Kidney tubule cell (primary cell): Measurements from ENCODE around the gene GAS7.

Experiments used
- DNase-seq: peaks from one replicate; pipeline ENCODE4 v3.0.0-alpha.2; 2018; ENCODE audit warnings: low spot score

GAS7 gene

GRCh38 chr17:10171581-10171981 lies 26.8 kb downstream of the GAS7 start:
- no peak for DNase-seq

GRCh38 chr17:10171122-10171571 lies 27.3 kb downstream of the GAS7 start:
- DNase-seq: no peak

- DNase-seq: no peak
Measured at GRCh38 chr17:10170233-10170632, 28.2 kb downstream of the GAS7 start.

GRCh38 chr17:10169290-10169689 lies 29.1 kb downstream of the GAS7 start:
- DNase-seq: no peak

- DNase-seq: no peak
Measured at GRCh38 chr17:10166176-10166935, 32.0 kb downstream of the GAS7 start.

- no peak for DNase-seq
Measured at GRCh38 chr17:10162096-10162495, 36.3 kb downstream of the GAS7 start.

- DNase-seq: no peak
Measured at GRCh38 chr17:10161386-10161785, 37.0 kb downstream of the GAS7 start.

GRCh38 chr17:10156948-10157607 lies 41.3 kb downstream of the GAS7 start:
- DNase-seq: no peak

GRCh38 chr17:10156599-10156947 lies 41.8 kb downstream of the GAS7 start:
- no peak for DNase-seq

- DNase-seq: no peak
Measured at GRCh38 chr17:10156077-10156435, 42.4 kb downstream of the GAS7 start.

GRCh38 chr17:10155371-10156076 lies 42.9 kb downstream of the GAS7 start:
- DNase-seq: no peak

- DNase-seq: peak; percentile 38
Measured at GRCh38 chr17:10151667-10152496, 46.5 kb downstream of the GAS7 start.

GRCh38 chr17:10149573-10150399 lies 48.6 kb downstream of the GAS7 start:
- DNase-seq: peak; percentile 49

GRCh38 chr17:10147761-10148415 lies 50.5 kb downstream of the GAS7 start:
- DNase-seq: no peak

GRCh38 chr17:10147040-10147439 lies 51.4 kb downstream of the GAS7 start:
- DNase-seq: no peak

- DNase-seq: peak; percentile 25
Measured at GRCh38 chr17:10144982-10145381, 53.4 kb downstream of the GAS7 start.

GRCh38 chr17:10144456-10144855 lies 54.0 kb downstream of the GAS7 start:
- DNase-seq: no peak

- no peak for DNase-seq
Measured at GRCh38 chr17:10141436-10141835, 57.0 kb downstream of the GAS7 start.

GRCh38 chr17:10139577-10139976 lies 58.8 kb downstream of the GAS7 start:
- no peak for DNase-seq

GRCh38 chr17:10136258-10136981 lies 62.0 kb downstream of the GAS7 start:
- DNase-seq: no peak
